Adrenal gland (tissue), 5 donors: Measurements from ENCODE around the gene GRIP1.

Experiments
- POLR2A ChIP-seq, 2 donors: fragments of 450-650 bp; IDR thresholded peaks; one replicate each; pipeline ENCODE4 v1.6.1; 2017; ENCODE audit warnings: antibody characterized with exemption in 2 of 2, mild to moderate bottlenecking in 2 of 2, moderate library complexity in 1 of 2
- TF ChIP-seq, protein P1 (sequence below), 6 experiments: fragments of 450-650 bp in 4 of 6; fragments of 200-600 bp in 2 of 6; sonication (generic) in 1 of 6; IDR thresholded peaks; 1 replicate in 5 of 6; 2 replicates in 1 of 6; pipeline versions ENCODE4 v1.5.1 to v1.8.0; 2016 to 2021; ENCODE audit warnings: antibody characterized with exemption in 6 of 6, mild to moderate bottlenecking in 2 of 6, moderate library complexity in 1 of 6
- donor health status: DM: no; HTN: no; CAD: no.

DNA sequence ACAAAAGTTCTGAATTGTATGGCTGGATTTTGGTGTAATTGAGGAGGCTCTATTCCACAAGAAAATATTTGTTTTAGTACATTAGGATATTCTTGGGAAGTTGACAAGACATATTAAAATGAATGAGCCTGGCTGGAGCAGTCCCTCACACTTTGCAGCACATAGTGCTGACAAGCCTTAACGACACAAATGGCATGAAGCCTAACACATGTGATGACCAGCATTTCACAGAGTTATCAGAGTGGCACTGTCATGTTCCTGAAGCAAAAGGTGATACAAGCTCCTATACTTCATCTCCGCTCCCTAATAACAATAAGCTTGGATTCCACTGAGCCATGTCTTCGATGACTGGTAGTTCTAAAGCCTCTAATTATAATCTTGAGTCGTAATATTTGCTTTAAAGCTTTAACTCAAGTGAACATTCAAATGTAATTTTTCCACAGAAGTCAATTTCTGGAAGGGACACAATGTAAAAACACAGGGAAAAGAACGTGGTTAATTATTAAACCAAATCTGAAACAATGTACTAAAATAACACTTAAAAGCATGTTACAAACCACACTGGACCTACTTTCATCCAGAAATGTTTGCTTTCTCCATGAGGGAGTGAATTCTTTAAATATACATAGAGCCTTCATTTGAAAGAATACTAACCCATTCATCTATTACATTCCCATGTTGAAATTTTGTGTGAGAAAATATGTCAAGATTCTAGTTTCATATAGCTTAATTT, 49.6 kb downstream of the GRIP1 start:
- TF ChIP-seq, protein P1, sequence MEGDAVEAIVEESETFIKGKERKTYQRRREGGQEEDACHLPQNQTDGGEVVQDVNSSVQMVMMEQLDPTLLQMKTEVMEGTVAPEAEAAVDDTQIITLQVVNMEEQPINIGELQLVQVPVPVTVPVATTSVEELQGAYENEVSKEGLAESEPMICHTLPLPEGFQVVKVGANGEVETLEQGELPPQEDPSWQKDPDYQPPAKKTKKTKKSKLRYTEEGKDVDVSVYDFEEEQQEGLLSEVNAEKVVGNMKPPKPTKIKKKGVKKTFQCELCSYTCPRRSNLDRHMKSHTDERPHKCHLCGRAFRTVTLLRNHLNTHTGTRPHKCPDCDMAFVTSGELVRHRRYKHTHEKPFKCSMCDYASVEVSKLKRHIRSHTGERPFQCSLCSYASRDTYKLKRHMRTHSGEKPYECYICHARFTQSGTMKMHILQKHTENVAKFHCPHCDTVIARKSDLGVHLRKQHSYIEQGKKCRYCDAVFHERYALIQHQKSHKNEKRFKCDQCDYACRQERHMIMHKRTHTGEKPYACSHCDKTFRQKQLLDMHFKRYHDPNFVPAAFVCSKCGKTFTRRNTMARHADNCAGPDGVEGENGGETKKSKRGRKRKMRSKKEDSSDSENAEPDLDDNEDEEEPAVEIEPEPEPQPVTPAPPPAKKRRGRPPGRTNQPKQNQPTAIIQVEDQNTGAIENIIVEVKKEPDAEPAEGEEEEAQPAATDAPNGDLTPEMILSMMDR (IDR thresholded peaks at IDR 0.05) = no peak
- no peak for TF ChIP-seq POLR2A (IDR thresholded peaks at IDR 0.05)
